Measurements from ENCODE around the gene CHAF1A. TPM values are rescaled to one million over a fixed set of nuclear protein-coding genes. Genes with fewer than 3 reads are reported as not detected.

Gene CHAF1A
- total and polyA plus RNA-seq, 12 donors = 3.4 to 14.6 (median 8.4) TPM

GRCh38 chr19:4375164-4376027 lies 27.0 kb upstream of the CHAF1A start:
- no peaks in the 10 kb centered on the region for H3K36me3 ChIP-seq (replicated peaks in 1 of 2)
- peak overlapping the region; percentile 79 to 96 (median 88) for H3K27ac ChIP-seq
- intact Hi-C loops (cut with DNase I) = no loop called here
- WGBS, 4 donors = 34 to 53% (median 45%) methylated on average over 11 to 16 of the region's 16 CpGs
- H3K9me3 ChIP-seq (replicated peaks in 1 of 3) = no peaks in the 10 kb centered on the region
- TF ChIP-seq CTCF (IDR thresholded peaks at IDR 0.05) = peak in 3 of 6 experiments; percentile 20 to 27 (median 22)
- peak in 1 of 2 donors; percentile 6 for TF ChIP-seq POLR2A (IDR thresholded peaks at IDR 0.05)
- peaks cover 95 to 100% of the 10 kb centered on the region in 2 donors for H3K4me1 ChIP-seq (replicated peaks in 1 of 2)
- peak in 6 of 7 donors; percentile 42 to 81 (median 60) for DNase-seq
- no peaks in the 10 kb centered on the region for H3K27me3 ChIP-seq
- no peak overlapping the region for H3K4me3 ChIP-seq

- WGBS, 4 donors = 78 to 84% (median 82%) methylated on average over 14 to 16 of the region's 16 CpGs
- Histone ChIP-seq H3K9me3 (replicated peaks in 1 of 3) (no peaks in the 10 kb centered on the region), H3K27ac (peak overlapping the region; percentile 8 to 96 (median 88)), H3K27me3 (no peaks in the 10 kb centered on the region), H3K36me3 (replicated peaks in 1 of 2) (no peaks in the 10 kb centered on the region), H3K4me3 (no peak overlapping the region), H3K4me1 (replicated peaks in 1 of 2) (peaks cover 88 to 97% of the 10 kb centered on the region in 2 donors)
- TF ChIP-seq CTCF (IDR thresholded peaks at IDR 0.05) = peak in 1 of 6 experiments; percentile 1
- no peak for TF ChIP-seq POLR2A (IDR thresholded peaks at IDR 0.05)
- intact Hi-C loops (cut with DNase I) = no loop called here
- peak in 3 of 7 donors; percentile 17 to 45 (median 22) for DNase-seq
These were observed 26.3 kb upstream of the CHAF1A start for GRCh38 chr19:4376028-4376670.

GRCh38 chr19:4376671-4376990 lies 25.8 kb upstream of the CHAF1A start:
- Histone ChIP-seq H3K9me3 (replicated peaks in 1 of 3) (no peaks in the 10 kb centered on the region), H3K36me3 (replicated peaks in 1 of 2) (no peaks in the 10 kb centered on the region), H3K27me3 (no peaks in the 10 kb centered on the region), H3K27ac (peak overlapping the region in 4 of 5 donors; percentile 47 to 96 (median 90)), H3K4me1 (replicated peaks in 1 of 2) (peaks cover 83 to 92% of the 10 kb centered on the region in 2 donors), H3K4me3 (no peak overlapping the region)
- WGBS, 4 donors = 70 to 80% (median 78%) methylated on average over 10 of the region's 10 CpGs
- TF ChIP-seq CTCF (IDR thresholded peaks at IDR 0.05) (no peak), POLR2A (IDR thresholded peaks at IDR 0.05) (no peak)
- no peak for DNase-seq
- intact Hi-C loops (cut with DNase I) = no loop called here

GRCh38 chr19:4376991-4377781 lies 25.3 kb upstream of the CHAF1A start:
- intact Hi-C loops (cut with DNase I) = no loop called here
- Histone ChIP-seq H3K27ac (peak overlapping the region in 4 of 5 donors; percentile 47 to 96 (median 90)), H3K27me3 (no peaks in the 10 kb centered on the region), H3K4me1 (replicated peaks in 1 of 2) (peaks cover 78 to 87% of the 10 kb centered on the region in 2 donors), H3K4me3 (no peak overlapping the region), H3K9me3 (replicated peaks in 1 of 3) (no peaks in the 10 kb centered on the region), H3K36me3 (replicated peaks in 1 of 2) (no peaks in the 10 kb centered on the region)
- 47 to 79% (median 59%) methylated on average over 8 to 23 of the region's 23 CpGs for WGBS, 4 donors
- DNase-seq = peak in 5 of 7 donors; percentile 27 to 66 (median 56)
- no peak for TF ChIP-seq POLR2A (IDR thresholded peaks at IDR 0.05)
- TF ChIP-seq CTCF (IDR thresholded peaks at IDR 0.05) = no peak
